ENCODE measurements around the gene AGBL1. TPM values are rescaled to one million over a fixed set of nuclear protein-coding genes. Genes with fewer than 3 reads are reported as not detected.

Gene AGBL1
- total and polyA plus RNA-seq, 2 donors (not counting 3 experiments of a cell fraction or from before 2014, with no cell fraction given) = not detected

DNA sequence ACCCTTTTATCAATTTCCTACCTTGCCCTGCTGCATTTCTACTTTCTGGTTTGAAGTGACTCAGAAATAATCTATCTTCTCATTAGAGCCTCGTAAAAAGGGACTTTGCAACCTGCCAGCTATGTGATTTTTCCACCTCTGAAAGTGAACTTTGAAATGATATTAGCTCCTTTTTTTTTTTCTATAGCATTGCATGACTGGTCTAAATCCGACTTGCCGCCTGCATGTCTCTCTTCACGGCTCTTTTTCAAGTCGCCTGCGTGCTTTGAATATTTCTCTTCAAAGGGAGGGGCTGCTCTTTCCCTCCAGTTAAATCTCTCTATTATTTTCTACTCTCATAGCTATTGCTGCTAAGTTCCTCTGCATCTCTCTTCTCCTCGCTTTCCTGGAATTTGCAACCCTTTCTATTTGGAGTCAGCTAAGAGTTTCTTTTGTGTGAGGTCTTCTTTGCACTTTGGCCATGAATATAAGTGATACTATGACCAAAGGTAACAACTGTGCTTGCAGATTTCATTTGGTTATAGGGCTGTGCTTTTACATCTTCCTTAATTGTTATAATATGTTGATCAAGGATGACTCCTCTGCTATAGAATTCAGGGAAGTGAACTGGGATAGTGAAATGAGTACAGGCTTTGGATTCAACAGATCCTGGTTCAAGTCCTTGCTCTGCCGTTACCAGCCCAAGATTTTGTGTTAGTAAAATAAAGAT is 541.1 kb downstream of the AGBL1 start:
- Histone ChIP-seq H2AFZ (ENCODE audit: low read depth, low read length) (no peak overlapping the region), H3K4me3 (replicated peaks in 1 of 3; ENCODE audit: insufficient read depth in 1 of 3, low read depth in 1 of 3, low read length in 3 of 3) (no peak overlapping the region), H3K36me3 (ENCODE audit: control insufficient read depth in 2 of 2, extremely low read depth in 1 of 2, insufficient read depth in 2 of 2, low read length in 2 of 2) (no peaks in the 10 kb centered on the region), H3K4me1 (ENCODE audit: control insufficient read depth, extremely low read depth, insufficient read depth, low read length) (peaks cover 5% of the 10 kb centered on the region), H3K79me2 (ENCODE audit: control insufficient read depth, insufficient read depth, low read length) (no peaks in the 10 kb centered on the region), H3K4me2 (ENCODE audit: insufficient read depth, low read length) (no peak overlapping the region), H3K9me3 (replicated peaks; ENCODE audit: control insufficient read depth, insufficient read depth, low read length) (no peaks in the 10 kb centered on the region), H3K9me1 (replicated peaks; ENCODE audit: control insufficient read depth, extremely low read depth, insufficient read depth, low read length) (no peaks in the 10 kb centered on the region), H4K20me1 (replicated peaks; ENCODE audit: control insufficient read depth, extremely low read depth, insufficient read depth, low read length) (no peaks in the 10 kb centered on the region), H3K9ac (replicated peaks; ENCODE audit: extremely low read depth, insufficient read depth, low read length) (no peak overlapping the region), H3K27me3 (ENCODE audit: control insufficient read depth in 2 of 2, insufficient read depth in 2 of 2, low read length in 2 of 2) (no peaks in the 10 kb centered on the region), H3K27ac (ENCODE audit: insufficient read depth, low read depth, low read length) (no peak overlapping the region)
- POLR2A ChIA-PET = no interaction called here
- no peak for FAIRE-seq
- intact Hi-C loops (cut with micrococcal nuclease) = loop anchor here (5.0 kb wide), 1 partner anchor 763 kb away; no protein-coding TSS in a partner anchor
- BruUV-seq (replicated peaks) = no TSS peak
- dilution Hi-C loops (cut with MboI; ENCODE audit: extremely low pct_ligation_motif_present, low sequenced_read_pairs) = no loop called here
- DNase-seq (ENCODE audit: low read depth, low spot score) = no peak
- CTCF ChIA-PET = no interaction called here
- no peak for TF ChIP-seq FOS (IDR thresholded peaks at IDR 0.05; ENCODE audit: borderline replicate concordance, insufficient read depth, low read length)
- TF ChIP-seq, protein P1, sequence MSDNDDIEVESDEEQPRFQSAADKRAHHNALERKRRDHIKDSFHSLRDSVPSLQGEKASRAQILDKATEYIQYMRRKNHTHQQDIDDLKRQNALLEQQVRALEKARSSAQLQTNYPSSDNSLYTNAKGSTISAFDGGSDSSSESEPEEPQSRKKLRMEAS (IDR thresholded peaks at IDR 0.05; ENCODE audit: insufficient read depth, insufficient read length) = no peak
- no peak for TF ChIP-seq JUN (IDR thresholded peaks at IDR 0.05; ENCODE audit: borderline replicate concordance, insufficient read depth, insufficient read length, low read depth)
- no peak for TF ChIP-seq EZH2 (IDR thresholded peaks at IDR 0.05; ENCODE audit: borderline replicate concordance, low read depth, low read length, severe bottlenecking)
- no peak for TF ChIP-seq POLR2AphosphoS5 (IDR thresholded peaks at IDR 0.05; ENCODE audit: insufficient read depth, low read depth, low read length)
- TF ChIP-seq POLR2A (IDR thresholded peaks at IDR 0.05; ENCODE audit: low read depth, low read length) = no peak
- no peak for TF ChIP-seq MYC (IDR thresholded peaks at IDR 0.05; ENCODE audit: low read depth, low read length)
- TF ChIP-seq, protein P2, sequence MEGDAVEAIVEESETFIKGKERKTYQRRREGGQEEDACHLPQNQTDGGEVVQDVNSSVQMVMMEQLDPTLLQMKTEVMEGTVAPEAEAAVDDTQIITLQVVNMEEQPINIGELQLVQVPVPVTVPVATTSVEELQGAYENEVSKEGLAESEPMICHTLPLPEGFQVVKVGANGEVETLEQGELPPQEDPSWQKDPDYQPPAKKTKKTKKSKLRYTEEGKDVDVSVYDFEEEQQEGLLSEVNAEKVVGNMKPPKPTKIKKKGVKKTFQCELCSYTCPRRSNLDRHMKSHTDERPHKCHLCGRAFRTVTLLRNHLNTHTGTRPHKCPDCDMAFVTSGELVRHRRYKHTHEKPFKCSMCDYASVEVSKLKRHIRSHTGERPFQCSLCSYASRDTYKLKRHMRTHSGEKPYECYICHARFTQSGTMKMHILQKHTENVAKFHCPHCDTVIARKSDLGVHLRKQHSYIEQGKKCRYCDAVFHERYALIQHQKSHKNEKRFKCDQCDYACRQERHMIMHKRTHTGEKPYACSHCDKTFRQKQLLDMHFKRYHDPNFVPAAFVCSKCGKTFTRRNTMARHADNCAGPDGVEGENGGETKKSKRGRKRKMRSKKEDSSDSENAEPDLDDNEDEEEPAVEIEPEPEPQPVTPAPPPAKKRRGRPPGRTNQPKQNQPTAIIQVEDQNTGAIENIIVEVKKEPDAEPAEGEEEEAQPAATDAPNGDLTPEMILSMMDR (IDR thresholded peaks at IDR 0.05; ENCODE audit: extremely low read depth in 1 of 2, insufficient read depth in 1 of 2, low read depth in 1 of 2, low read length in 2 of 2) = no peak
- no peak for TF ChIP-seq GATA2 (IDR thresholded peaks at IDR 0.05; ENCODE audit: insufficient read depth, insufficient read length, low read depth, low read length)

Measured in endothelial cell of umbilical vein (primary cell).